HEK293 (cell line): ENCODE data around the gene DPYD.

Experiments
- CTCF ChIA-PET: fragments of 350-600 bp; formaldehyde crosslinking; extraction: SDS; loops from one replicate; lab custom pipeline; 2021; ENCODE audit warnings: antibody characterized with exemption; lab: Yijun Ruan, JAX
- POLR2A ChIA-PET: fragments of 300-600 bp; formaldehyde crosslinking; extraction: SDS; loops from one replicate; lab custom pipeline; 2020; ENCODE audit warnings: antibody characterized with exemption, inconsistent platforms; lab: Yijun Ruan, JAX
- H3K27ac ChIP-seq: fragments of 200-500 bp; sonication (Bioruptor generic); 2 replicates; pipeline ENCODE4 v1.5.1; 2014; ENCODE audit warnings: low read depth, low read length, control low read depth, inconsistent platforms; ENCODE audit errors: extremely low read depth
- H3K36me3 ChIP-seq, 2 experiments: fragments of 200-500 bp in 1 of 2; sonication (Bioruptor generic) in 1 of 2; 1 replicate in 1 of 2; 2 replicates in 1 of 2; pipeline ENCODE4 v1.5.1; 2014 to 2017; ENCODE audit warnings: inconsistent platforms in 2 of 2, low read length in 2 of 2; ENCODE audit not compliant: control insufficient read depth in 2 of 2, insufficient read depth in 1 of 2
- H3K4me1 ChIP-seq: fragments of 200-500 bp; sonication (Bioruptor generic); 2 replicates; pipeline ENCODE4 v1.5.1; 2014; ENCODE audit warnings: mild to moderate bottlenecking, low read length, inconsistent platforms; ENCODE audit not compliant: control insufficient read depth, insufficient read depth
- H3K4me3 ChIP-seq: 2 replicates; pipeline ENCODE4 v1.5.1; 2011; ENCODE audit warnings: low read depth, mild to moderate bottlenecking, control low read depth, low read length, moderate library complexity
- H3K9me3 ChIP-seq: fragments of 200-500 bp; sonication (Bioruptor generic); 2 replicates; pipeline ENCODE4 v1.5.1; 2014; ENCODE audit warnings: low read depth, low read length, inconsistent platforms; ENCODE audit not compliant: control insufficient read depth, insufficient read depth
- GLI2 ChIP-seq: fragments of 450-650 bp; formaldehyde crosslinking; IDR thresholded peaks from 2 replicates; pipeline ENCODE4; 2017; ENCODE audit warnings: missing biosample characterization, missing genetic modification characterization, low read depth, borderline replicate concordance
- HOXC10 ChIP-seq: sonication (generic); formaldehyde crosslinking; IDR thresholded peaks from 2 replicates; pipeline ENCODE4 v1.8.1; 2023; ENCODE audit warnings: mild to moderate bottlenecking, missing genetic modification reagents
- HOXD13 ChIP-seq: sonication (generic); formaldehyde crosslinking; IDR thresholded peaks from 2 replicates; pipeline ENCODE4 v1.8.0; 2022; ENCODE audit warnings: missing genetic modification reagents, borderline replicate concordance
- KLF16 ChIP-seq: fragments of 450-650 bp; formaldehyde crosslinking; IDR thresholded peaks from 2 replicates; pipeline ENCODE4 v1.5.1; 2017; ENCODE audit warnings: missing biosample characterization, missing genetic modification characterization
- SP3 ChIP-seq: fragments of 450-650 bp; formaldehyde crosslinking; IDR thresholded peaks from 2 replicates; pipeline ENCODE4 v1.5.1; 2016; ENCODE audit warnings: missing biosample characterization, missing genetic modification characterization
- ZBTB1 ChIP-seq: fragments of 450-650 bp; formaldehyde crosslinking; IDR thresholded peaks from 2 replicates; pipeline ENCODE4 v1.5.1; 2016; ENCODE audit warnings: missing biosample characterization, missing genetic modification characterization
- ZFP37 ChIP-seq: fragments of 450-650 bp; formaldehyde crosslinking; IDR thresholded peaks from 2 replicates; pipeline ENCODE4 v1.5.1; 2016; ENCODE audit warnings: missing biosample characterization, missing genetic modification characterization
- ZFP69B ChIP-seq: fragments of 450-650 bp; formaldehyde crosslinking; IDR thresholded peaks from 2 replicates; pipeline ENCODE4 v1.5.1; 2016; ENCODE audit warnings: missing biosample characterization, missing genetic modification characterization
- ZNF121 ChIP-seq: fragments of 450-650 bp; formaldehyde crosslinking; IDR thresholded peaks from 2 replicates; pipeline ENCODE4 v1.5.1; 2016; ENCODE audit warnings: missing biosample characterization, missing genetic modification characterization
- ZNF132 ChIP-seq: fragments of 450-650 bp; formaldehyde crosslinking; IDR thresholded peaks from 2 replicates; pipeline ENCODE4 v1.5.1; 2017; ENCODE audit warnings: missing biosample characterization, missing genetic modification characterization, borderline replicate concordance
- ZNF140 ChIP-seq: fragments of 450-650 bp; formaldehyde crosslinking; IDR thresholded peaks from 2 replicates; pipeline ENCODE4 v1.5.1; 2016; ENCODE audit warnings: missing biosample characterization, missing genetic modification characterization
- ZNF169 ChIP-seq: fragments of 450-650 bp; formaldehyde crosslinking; IDR thresholded peaks from 2 replicates; pipeline ENCODE4 v1.5.1; 2016; ENCODE audit warnings: missing biosample characterization, missing genetic modification characterization
- ZNF174 ChIP-seq: fragments of 450-650 bp; formaldehyde crosslinking; IDR thresholded peaks from 2 replicates; pipeline ENCODE4 v1.5.0; 2017; ENCODE audit warnings: missing biosample characterization, mild to moderate bottlenecking, missing genetic modification characterization
- ZNF19 ChIP-seq: fragments of 450-650 bp; formaldehyde crosslinking; IDR thresholded peaks from 2 replicates; pipeline ENCODE4; 2016; ENCODE audit warnings: missing biosample characterization, missing genetic modification characterization, low read depth
- ZNF23 ChIP-seq: fragments of 450-650 bp; formaldehyde crosslinking; IDR thresholded peaks from 2 replicates; pipeline ENCODE4 v1.5.1; 2016; ENCODE audit warnings: missing biosample characterization, missing genetic modification characterization, borderline replicate concordance
- ZNF302 ChIP-seq: fragments of 450-650 bp; formaldehyde crosslinking; IDR thresholded peaks from 2 replicates; pipeline ENCODE4 v1.5.1; 2016; ENCODE audit warnings: missing biosample characterization, missing genetic modification characterization, low read depth
- ZNF37A ChIP-seq: fragments of 450-650 bp; IDR thresholded peaks from 2 replicates; pipeline ENCODE4 v1.5.1; 2018; ENCODE audit warnings: missing biosample characterization, missing genetic modification characterization
- ZNF530 ChIP-seq: fragments of 450-650 bp; formaldehyde crosslinking; IDR thresholded peaks from 2 replicates; pipeline ENCODE4 v1.5.1; 2016; ENCODE audit warnings: low read depth, missing biosample characterization, missing genetic modification characterization
- ZNF544 ChIP-seq: fragments of 450-650 bp; formaldehyde crosslinking; IDR thresholded peaks from 2 replicates; pipeline ENCODE4 v1.5.0; 2017; ENCODE audit warnings: missing biosample characterization, missing genetic modification characterization
- ZNF548 ChIP-seq: fragments of 450-650 bp; formaldehyde crosslinking; IDR thresholded peaks from 2 replicates; pipeline ENCODE4 v1.5.1; 2016; ENCODE audit warnings: missing biosample characterization, missing genetic modification characterization
- ZNF571 ChIP-seq: fragments of 450-650 bp; formaldehyde crosslinking; IDR thresholded peaks from 2 replicates; pipeline ENCODE4 v1.5.0; 2017; ENCODE audit warnings: missing biosample characterization, missing genetic modification characterization
- ZNF596 ChIP-seq: fragments of 450-650 bp; IDR thresholded peaks from 2 replicates; pipeline ENCODE4 v1.5.0; 2018; ENCODE audit warnings: missing biosample characterization, mild to moderate bottlenecking, missing genetic modification characterization, moderate library complexity
- ZNF623 ChIP-seq: fragments of 450-650 bp; formaldehyde crosslinking; IDR thresholded peaks from 2 replicates; pipeline ENCODE4 v1.5.1; 2016; ENCODE audit warnings: missing biosample characterization, missing genetic modification characterization
- ZNF76 ChIP-seq: fragments of 450-650 bp; formaldehyde crosslinking; IDR thresholded peaks from 2 replicates; pipeline ENCODE4; 2016; ENCODE audit warnings: low read depth, missing biosample characterization, missing genetic modification characterization, borderline replicate concordance
- ZNF776 ChIP-seq: fragments of 450-650 bp; formaldehyde crosslinking; IDR thresholded peaks from 2 replicates; pipeline ENCODE4 v1.5.0; 2017; ENCODE audit warnings: missing biosample characterization, missing genetic modification characterization, borderline replicate concordance
- ZNF785 ChIP-seq: fragments of 450-650 bp; formaldehyde crosslinking; IDR thresholded peaks from 2 replicates; pipeline ENCODE4 v1.5.1; 2016; ENCODE audit warnings: missing biosample characterization, missing genetic modification characterization
- ZNF830 ChIP-seq: fragments of 450-650 bp; IDR thresholded peaks from 2 replicates; pipeline ENCODE4 v1.5.0; 2018; ENCODE audit warnings: missing biosample characterization, missing genetic modification characterization, low read depth, mild to moderate bottlenecking, moderate library complexity
- TF ChIP-seq, protein P1 (sequence below): fragments of 450-650 bp; formaldehyde crosslinking; IDR thresholded peaks from 2 replicates; pipeline ENCODE4 v1.5.1; 2016; ENCODE audit warnings: missing biosample characterization, missing genetic modification characterization

Gene DPYD

DNA sequence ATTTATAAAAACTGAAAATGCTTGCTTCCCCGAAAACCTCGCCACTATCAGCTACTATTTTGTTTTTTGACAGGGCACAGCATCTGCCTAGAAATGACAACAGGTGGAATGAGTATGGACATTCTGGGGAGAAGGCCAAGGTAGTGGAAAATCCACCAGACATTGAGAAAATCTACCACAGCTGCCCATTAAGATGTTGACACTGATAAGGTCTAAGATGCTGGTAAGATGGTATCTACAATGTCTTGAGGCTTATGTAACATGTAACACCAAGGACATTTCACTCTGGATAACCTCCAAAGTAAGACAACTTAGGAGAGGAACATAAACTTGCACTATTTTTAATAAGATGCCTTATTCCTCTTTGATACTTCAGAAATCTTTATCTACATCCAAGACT lies 825.1 kb downstream of the DPYD start:
- no peak overlapping the region for H3K27ac ChIP-seq
- CTCF ChIA-PET: interaction anchor here (0.5 to 0.7 kb wide), 2 partner anchors 31 to 136 kb away, joined by 3 read pairs; no protein-coding TSS in a partner anchor

GRCh38 chr1:97094247-97094972 lies 826.4 kb downstream of the DPYD start:
- H3K27ac ChIP-seq: no peak overlapping the region
- CTCF ChIA-PET: interaction anchor here (0.6 to 1.1 kb wide), 4 partner anchors 44 to 558 kb away, joined by 3 to 4 read pairs (median 4); no protein-coding TSS in a partner anchor
- POLR2A ChIA-PET: no interaction called here
- no peak overlapping the region for H3K4me3 ChIP-seq
- no peaks in the 10 kb centered on the region for H3K4me1 ChIP-seq
- no peaks in the 10 kb centered on the region for H3K36me3 ChIP-seq
- TF ChIP-seq HOXD13 (0 out of 2 replicates have a peak, but pooled peaks have one; percentile 11), ZNF830 (no peak)
- no peaks in the 10 kb centered on the region; the same call in 1 of the 2 replicates for H3K9me3 ChIP-seq

More for the DNA sequence above, 825.1 kb downstream of the DPYD start:
- Histone ChIP-seq H3K4me3 (no peak overlapping the region), H3K4me1 (no peaks in the 10 kb centered on the region), H3K9me3 (no peaks in the 10 kb centered on the region; the same call in 1 of the 2 replicates), H3K36me3 (no peaks in the 10 kb centered on the region)
- TF ChIP-seq ZNF174 (tag by site-specific recombination) (no peak), ZBTB1 (no peak), ZNF37A (tag by site-specific recombination) (no peak)
- POLR2A ChIA-PET: no interaction called here

GRCh38 chr1:97093741-97094140 lies 827.1 kb downstream of the DPYD start:
- TF ChIP-seq SP3 (tag by site-specific recombination): no peak
- no peak for TF ChIP-seq ZFP69B (tag by site-specific recombination)
- TF ChIP-seq ZNF23 (tag by site-specific recombination): no peak
- no peak for TF ChIP-seq ZNF548 (tag by site-specific recombination)
- TF ChIP-seq ZNF571 (tag by site-specific recombination): no peak
- TF ChIP-seq ZNF544: no peak
- TF ChIP-seq HOXC10 (CRISPR knock-in tag): no peak
- TF ChIP-seq ZNF596 (tag by site-specific recombination): no peak
- POLR2A ChIA-PET: no interaction called here
- no peaks in the 10 kb centered on the region; the same call in 1 of the 2 replicates for H3K9me3 ChIP-seq
- CTCF ChIA-PET: interaction anchor here (0.6 to 0.8 kb wide), 2 partner anchors 125 to 509 kb away, joined by 4 read pairs; no protein-coding TSS in a partner anchor
- no peak overlapping the region for H3K27ac ChIP-seq
- H3K4me1 ChIP-seq: no peaks in the 10 kb centered on the region
- no peaks in the 10 kb centered on the region for H3K36me3 ChIP-seq
- H3K4me3 ChIP-seq: no peak overlapping the region

- no peaks in the 10 kb centered on the region for H3K36me3 ChIP-seq
- ChIA-PET CTCF (interaction anchor here (0.6 kb wide), 1 partner anchor 200 kb away, joined by 3 read pairs; no protein-coding TSS in a partner anchor), POLR2A (no interaction called here)
- no peak overlapping the region for H3K27ac ChIP-seq
- no peak overlapping the region for H3K4me3 ChIP-seq
- TF ChIP-seq GLI2: no peak
- no peak for TF ChIP-seq ZNF140 (tag by site-specific recombination)
- TF ChIP-seq ZNF623 (tag by site-specific recombination): no peak
- TF ChIP-seq ZNF169 (tag by site-specific recombination): no peak
- TF ChIP-seq ZNF132 (tag by site-specific recombination): no peak
- TF ChIP-seq ZNF776 (tag by site-specific recombination): no peak
- TF ChIP-seq ZFP37 (tag by site-specific recombination): no peak
- TF ChIP-seq ZNF530 (tag by site-specific recombination): no peak
- TF ChIP-seq, protein P1, sequence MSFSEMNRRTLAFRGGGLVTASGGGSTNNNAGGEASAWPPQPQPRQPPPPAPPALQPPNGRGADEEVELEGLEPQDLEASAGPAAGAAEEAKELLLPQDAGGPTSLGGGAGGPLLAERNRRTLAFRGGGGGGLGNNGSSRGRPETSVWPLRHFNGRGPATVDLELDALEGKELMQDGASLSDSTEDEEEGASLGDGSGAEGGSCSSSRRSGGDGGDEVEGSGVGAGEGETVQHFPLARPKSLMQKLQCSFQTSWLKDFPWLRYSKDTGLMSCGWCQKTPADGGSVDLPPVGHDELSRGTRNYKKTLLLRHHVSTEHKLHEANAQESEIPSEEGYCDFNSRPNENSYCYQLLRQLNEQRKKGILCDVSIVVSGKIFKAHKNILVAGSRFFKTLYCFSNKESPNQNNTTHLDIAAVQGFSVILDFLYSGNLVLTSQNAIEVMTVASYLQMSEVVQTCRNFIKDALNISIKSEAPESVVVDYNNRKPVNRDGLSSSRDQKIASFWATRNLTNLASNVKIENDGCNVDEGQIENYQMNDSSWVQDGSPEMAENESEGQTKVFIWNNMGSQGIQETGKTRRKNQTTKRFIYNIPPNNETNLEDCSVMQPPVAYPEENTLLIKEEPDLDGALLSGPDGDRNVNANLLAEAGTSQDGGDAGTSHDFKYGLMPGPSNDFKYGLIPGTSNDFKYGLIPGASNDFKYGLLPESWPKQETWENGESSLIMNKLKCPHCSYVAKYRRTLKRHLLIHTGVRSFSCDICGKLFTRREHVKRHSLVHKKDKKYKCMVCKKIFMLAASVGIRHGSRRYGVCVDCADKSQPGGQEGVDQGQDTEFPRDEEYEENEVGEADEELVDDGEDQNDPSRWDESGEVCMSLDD (tag by site-specific recombination): no peak
- TF ChIP-seq KLF16 (tag by site-specific recombination): no peak
- no peak for TF ChIP-seq ZNF76 (tag by site-specific recombination)
- no peak for TF ChIP-seq ZNF785 (tag by site-specific recombination)
- TF ChIP-seq ZNF548 (tag by site-specific recombination): no peak
- no peak for TF ChIP-seq ZNF19
- no peak for TF ChIP-seq ZNF302 (tag by site-specific recombination)
- no peak for TF ChIP-seq ZNF121 (tag by site-specific recombination)
- H3K4me1 ChIP-seq: no peaks in the 10 kb centered on the region
- H3K9me3 ChIP-seq: no peaks in the 10 kb centered on the region; the same call in 1 of the 2 replicates
Observed at GRCh38 chr1:97092824-97093223, 828.0 kb downstream of the DPYD start.
